Subcutaneous abdominal adipose tissue (tissue), 5 donors: ENCODE measurements around the gene ENTHD1.

ENCODE experiments used
- H3K27ac ChIP-seq: one replicate; pipeline ENCODE4 v1.7.0; 2013; ENCODE audit warnings: low read depth, mild to moderate bottlenecking, inconsistent platforms, low read length, moderate library complexity
- H3K27me3 ChIP-seq, 5 donors: one replicate each; pipeline ENCODE4 v1.7.0; 2013; ENCODE audit warnings: low read length in 5 of 5, inconsistent platforms in 1 of 5; ENCODE audit not compliant: control insufficient read depth in 5 of 5, insufficient read depth in 4 of 5
- H3K36me3 ChIP-seq, 5 donors: one replicate each; pipeline ENCODE4 v1.7.0; 2013; ENCODE audit warnings: low read length in 5 of 5; ENCODE audit not compliant: control insufficient read depth in 5 of 5, insufficient read depth in 5 of 5
- H3K4me1 ChIP-seq, 5 donors: one replicate each; pipeline ENCODE4 v1.7.0; 2013; ENCODE audit warnings: low read length in 5 of 5, mild to moderate bottlenecking in 3 of 5, moderate library complexity in 1 of 5; ENCODE audit not compliant: control insufficient read depth in 5 of 5, insufficient read depth in 5 of 5
- H3K4me3 ChIP-seq, 5 donors: one replicate each; pipeline ENCODE4 v1.7.0; 2013; ENCODE audit warnings: low read length in 5 of 5, low read depth in 1 of 5
- H3K9ac ChIP-seq, 5 donors: one replicate each; pipeline ENCODE4 v1.7.0; 2013; ENCODE audit warnings: low read length in 5 of 5, mild to moderate bottlenecking in 4 of 5, moderate library complexity in 3 of 5
- H3K9me3 ChIP-seq, 5 donors: one replicate each; pipeline ENCODE4 v1.7.0; 2013; ENCODE audit warnings: low read length in 5 of 5; ENCODE audit not compliant: control insufficient read depth in 5 of 5
- donor health status: healthy.
- donor health status: healthy.
- donor health status: healthy.
- donor health status: healthy.
- donor health status: healthy.

ENTHD1 gene

GRCh38 chr22:39935116-39935515 lies 41.6 kb upstream of the ENTHD1 start:
- Histone ChIP-seq H3K36me3 (no peaks in the 10 kb centered on the region), H3K4me3 (no peak overlapping the region), H3K9ac (no peak overlapping the region), H3K9me3 (no peaks in the 10 kb centered on the region), H3K4me1 (peaks cover 0 to 4% (median 0%) of the 10 kb centered on the region in 5 donors), H3K27me3 (no peaks in the 10 kb centered on the region), H3K27ac (no peak overlapping the region)

- Histone ChIP-seq H3K4me1 (peaks cover 0 to 14% (median 6%) of the 10 kb centered on the region in 5 donors), H3K4me3 (no peak overlapping the region), H3K9me3 (no peaks in the 10 kb centered on the region), H3K27me3 (no peaks in the 10 kb centered on the region), H3K36me3 (no peaks in the 10 kb centered on the region), H3K27ac (no peak overlapping the region), H3K9ac (no peak overlapping the region)
Measured at GRCh38 chr22:39933741-39934140, 40.2 kb upstream of the ENTHD1 start.

DNA sequence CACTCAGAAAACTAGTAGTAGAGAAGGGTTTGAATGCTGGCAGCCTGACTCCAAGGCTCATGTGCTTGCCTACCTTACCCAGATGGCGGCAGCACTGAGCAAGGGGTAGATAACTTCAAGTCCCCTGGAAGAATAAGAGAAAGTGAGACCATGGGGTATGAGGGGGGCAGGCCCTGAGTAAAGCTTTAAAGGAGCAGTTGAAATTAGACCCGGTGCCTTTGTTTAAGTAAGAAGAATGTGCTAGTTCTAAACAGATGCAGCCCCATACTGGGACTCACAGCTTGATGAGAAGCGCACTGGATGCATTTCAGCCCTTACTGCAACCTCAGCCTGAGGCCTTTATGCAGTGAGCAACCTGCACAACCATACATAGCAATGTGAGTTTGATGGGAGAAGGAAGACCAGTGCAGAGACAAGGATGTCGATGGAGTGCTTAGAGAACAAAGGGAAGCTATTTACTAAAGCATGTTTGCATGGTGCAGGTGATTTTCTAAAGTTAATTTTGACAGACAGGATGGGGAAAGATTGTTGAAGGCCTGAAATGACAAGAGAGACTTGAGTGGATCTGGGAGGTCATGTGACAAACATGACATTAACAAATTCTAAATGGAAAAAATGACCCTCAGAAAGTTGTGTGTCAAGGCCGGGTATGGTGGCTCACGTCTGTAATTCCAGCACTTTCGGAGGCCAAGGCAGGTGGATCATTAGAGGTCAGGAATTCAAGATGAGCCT lies 39.5 kb upstream of the ENTHD1 start:
- no peaks in the 10 kb centered on the region for H3K27me3 ChIP-seq
- H3K27ac ChIP-seq, result no peak overlapping the region
- H3K4me1 ChIP-seq, result peaks cover 0 to 20% (median 13%) of the 10 kb centered on the region in 5 donors
- no peaks in the 10 kb centered on the region for H3K9me3 ChIP-seq
- no peaks in the 10 kb centered on the region for H3K36me3 ChIP-seq
- H3K9ac ChIP-seq, result no peak overlapping the region
- no peak overlapping the region for H3K4me3 ChIP-seq

GRCh38 chr22:39932166-39932565 lies 38.6 kb upstream of the ENTHD1 start:
- Histone ChIP-seq H3K4me3 (no peak overlapping the region), H3K27me3 (no peaks in the 10 kb centered on the region), H3K36me3 (no peaks in the 10 kb centered on the region), H3K9ac (no peak overlapping the region), H3K4me1 (peaks cover 0 to 28% (median 22%) of the 10 kb centered on the region in 5 donors), H3K9me3 (no peaks in the 10 kb centered on the region), H3K27ac (no peak overlapping the region)

- no peak overlapping the region for H3K9ac ChIP-seq
- H3K4me3 ChIP-seq, result no peak overlapping the region
- no peaks in the 10 kb centered on the region for H3K9me3 ChIP-seq
- H3K36me3 ChIP-seq, result no peaks in the 10 kb centered on the region
- no peak overlapping the region for H3K27ac ChIP-seq
- peaks cover 0 to 38% (median 30%) of the 10 kb centered on the region in 5 donors for H3K4me1 ChIP-seq
- H3K27me3 ChIP-seq, result no peaks in the 10 kb centered on the region
Measured at GRCh38 chr22:39931251-39931650, 37.7 kb upstream of the ENTHD1 start.

- H3K4me1 ChIP-seq, result peaks cover 0 to 61% (median 47%) of the 10 kb centered on the region in 5 donors
- H3K27ac ChIP-seq, result peak overlapping the region; percentile 13
- H3K27me3 ChIP-seq, result no peaks in the 10 kb centered on the region
- H3K9ac ChIP-seq, result no peak overlapping the region
- no peaks in the 10 kb centered on the region for H3K9me3 ChIP-seq
- no peaks in the 10 kb centered on the region for H3K36me3 ChIP-seq
- no peak overlapping the region for H3K4me3 ChIP-seq
Measured at GRCh38 chr22:39928536-39929520, 35.3 kb upstream of the ENTHD1 start.

DNA sequence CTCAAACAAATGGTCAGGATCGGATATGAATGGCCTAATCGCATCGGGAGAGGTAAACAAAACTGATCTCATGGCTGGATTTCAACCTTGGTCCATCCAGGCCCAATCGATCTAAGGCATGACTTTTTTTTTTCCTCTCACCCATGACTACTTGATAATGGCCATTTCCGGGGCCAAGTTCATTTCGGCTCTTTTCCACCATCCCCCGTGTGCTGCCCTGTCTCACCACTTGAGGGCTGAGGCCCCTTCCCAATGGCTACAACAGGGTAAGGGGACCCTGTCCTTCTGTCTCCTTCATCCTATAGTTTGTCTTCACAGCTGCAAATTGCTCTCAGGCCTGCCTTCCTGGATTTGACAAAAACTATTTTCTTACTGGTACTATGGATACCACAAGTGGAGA lies 34.0 kb upstream of the ENTHD1 start:
- no peaks in the 10 kb centered on the region for H3K27me3 ChIP-seq
- no peak overlapping the region for H3K27ac ChIP-seq
- H3K4me3 ChIP-seq, result no peak overlapping the region
- no peaks in the 10 kb centered on the region for H3K9me3 ChIP-seq
- peaks cover 0 to 70% (median 55%) of the 10 kb centered on the region in 5 donors for H3K4me1 ChIP-seq
- no peaks in the 10 kb centered on the region for H3K36me3 ChIP-seq
- H3K9ac ChIP-seq, result no peak overlapping the region

GRCh38 chr22:39926753-39927152 lies 33.2 kb upstream of the ENTHD1 start:
- Histone ChIP-seq H3K9ac (no peak overlapping the region), H3K27me3 (no peaks in the 10 kb centered on the region), H3K4me3 (no peak overlapping the region), H3K27ac (no peak overlapping the region), H3K36me3 (no peaks in the 10 kb centered on the region), H3K9me3 (no peaks in the 10 kb centered on the region), H3K4me1 (peaks cover 0 to 70% (median 55%) of the 10 kb centered on the region in 5 donors)

DNA sequence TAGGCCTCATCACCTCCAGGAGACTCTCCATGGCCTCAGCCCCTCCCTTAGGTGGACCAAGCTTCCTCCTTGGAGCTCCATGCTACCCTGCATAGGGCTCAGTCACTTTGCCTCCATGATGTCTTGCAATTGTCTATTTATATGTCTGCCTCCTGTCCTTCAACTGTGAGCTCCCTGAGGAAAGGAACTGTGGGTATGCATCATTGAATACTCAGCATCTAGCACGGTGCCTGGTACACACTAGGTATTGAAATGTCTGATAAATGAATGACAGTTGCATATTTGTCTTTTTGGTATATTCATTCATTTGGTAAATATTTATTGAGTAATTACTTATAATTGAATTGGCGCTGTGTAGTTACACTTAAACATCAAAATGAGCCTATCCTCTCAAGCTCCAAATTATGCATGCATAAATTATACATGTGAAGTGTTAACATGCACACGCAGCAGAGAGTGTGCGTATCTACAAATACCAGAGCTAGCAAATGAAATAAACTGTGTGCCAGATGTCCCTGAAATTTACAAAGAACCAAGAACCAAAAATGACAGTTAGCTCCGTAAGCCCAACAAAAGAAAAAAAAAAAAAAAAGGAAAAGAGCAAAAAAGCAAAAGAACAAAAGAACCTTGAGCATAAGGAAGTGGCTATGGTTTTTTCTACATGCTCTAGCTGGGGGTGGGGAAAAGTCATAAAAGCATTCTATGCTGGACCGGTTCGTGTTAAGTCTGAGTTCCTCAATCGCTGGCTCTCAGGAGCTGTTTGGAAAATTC lies 32.5 kb upstream of the ENTHD1 start:
- Histone ChIP-seq H3K27me3 (no peaks in the 10 kb centered on the region), H3K9ac (no peak overlapping the region), H3K4me3 (no peak overlapping the region), H3K36me3 (no peaks in the 10 kb centered on the region), H3K4me1 (peaks cover 0 to 67% (median 55%) of the 10 kb centered on the region in 5 donors), H3K9me3 (no peaks in the 10 kb centered on the region), H3K27ac (no peak overlapping the region)
